Breast epithelium (tissue), 3 donors: ENCODE measurements around the gene DNAI2.

Source experiments
- POLR2A ChIP-seq: fragments of 450-650 bp; IDR thresholded peaks from one replicate; pipeline ENCODE4 v1.6.1; 2016; ENCODE audit warnings: antibody characterized with exemption, mild to moderate bottlenecking, moderate library complexity
- TF ChIP-seq, protein P1 (sequence below), 3 donors: fragments of 450-650 bp; IDR thresholded peaks; one replicate each; pipeline ENCODE4 v1.5.1; 2016 to 2017; ENCODE audit warnings: antibody characterized with exemption in 3 of 3, mild to moderate bottlenecking in 3 of 3, moderate library complexity in 3 of 3

GRCh38 chr17:74356646-74357465 lies 82.8 kb downstream of the DNAI2 start:
- no peak for TF ChIP-seq POLR2A
- TF ChIP-seq, protein P1, sequence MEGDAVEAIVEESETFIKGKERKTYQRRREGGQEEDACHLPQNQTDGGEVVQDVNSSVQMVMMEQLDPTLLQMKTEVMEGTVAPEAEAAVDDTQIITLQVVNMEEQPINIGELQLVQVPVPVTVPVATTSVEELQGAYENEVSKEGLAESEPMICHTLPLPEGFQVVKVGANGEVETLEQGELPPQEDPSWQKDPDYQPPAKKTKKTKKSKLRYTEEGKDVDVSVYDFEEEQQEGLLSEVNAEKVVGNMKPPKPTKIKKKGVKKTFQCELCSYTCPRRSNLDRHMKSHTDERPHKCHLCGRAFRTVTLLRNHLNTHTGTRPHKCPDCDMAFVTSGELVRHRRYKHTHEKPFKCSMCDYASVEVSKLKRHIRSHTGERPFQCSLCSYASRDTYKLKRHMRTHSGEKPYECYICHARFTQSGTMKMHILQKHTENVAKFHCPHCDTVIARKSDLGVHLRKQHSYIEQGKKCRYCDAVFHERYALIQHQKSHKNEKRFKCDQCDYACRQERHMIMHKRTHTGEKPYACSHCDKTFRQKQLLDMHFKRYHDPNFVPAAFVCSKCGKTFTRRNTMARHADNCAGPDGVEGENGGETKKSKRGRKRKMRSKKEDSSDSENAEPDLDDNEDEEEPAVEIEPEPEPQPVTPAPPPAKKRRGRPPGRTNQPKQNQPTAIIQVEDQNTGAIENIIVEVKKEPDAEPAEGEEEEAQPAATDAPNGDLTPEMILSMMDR (IDR thresholded peaks at IDR 0.05): no peak
